PC-3 (cell line): Measurements from ENCODE around the gene HOXC11. TPM values are rescaled to one million over a fixed set of nuclear protein-coding genes. Genes with fewer than 3 reads are reported as not detected.

ENCODE experiments used
- ATAC-seq: fragments of 200-7000 bp; cut with Tn5 transposase; 2 replicates; pipeline ENCODE4 v1.9.1; 2020; ENCODE audit warnings: mild to moderate bottlenecking, moderate library complexity
- BruUV-seq: library from RNA; stranded (reverse); fragments of 400-500 nt; replicated peaks from 2 replicates; lab custom pipeline; 2021; lab: Mats Ljungman, UMichigan
- CTCF ChIA-PET: fragments of 300-600 bp; sonication (Branson Sonifier 250); formaldehyde crosslinking; loops from one replicate; lab custom pipeline; 2022; ENCODE audit warnings: antibody characterized with exemption; lab: Charles Lee
- POLR2A ChIA-PET: fragments of 300-600 bp; sonication (Branson Sonifier 250); formaldehyde crosslinking; loops from one replicate; lab custom pipeline; 2022; ENCODE audit warnings: antibody characterized with exemption; ENCODE audit not compliant: unreplicated experiment; lab: Charles Lee
- DNase-seq: peaks from one replicate; pipeline ENCODE4 v3.0.0-alpha.2; 2015
- H2AFZ ChIP-seq: fragments of 300-600 bp; sonication (generic); 2 replicates; pipeline ENCODE4 v1.6.0; 2016; ENCODE audit warnings: antibody characterized with exemption, low read length
- H3F3A ChIP-seq: fragments of 300-600 bp; sonication (generic); one replicate; pipeline ENCODE4 v1.6.0; 2017; ENCODE audit warnings: antibody characterized with exemption, low read length, control low read depth, mild to moderate bottlenecking; ENCODE audit not compliant: unreplicated experiment
- H3K27ac ChIP-seq: fragments of 300-600 bp; sonication (generic); 2 replicates; pipeline ENCODE4 v1.5.1; 2016; ENCODE audit warnings: mild to moderate bottlenecking, low read length
- H3K27me3 ChIP-seq: fragments of 300-600 bp; sonication (generic); 2 replicates; pipeline ENCODE4 v1.6.1; 2016; ENCODE audit warnings: low read length, mixed read lengths
- H3K36me3 ChIP-seq: fragments of 300-600 bp; sonication (generic); 2 replicates; pipeline ENCODE4 v1.6.1; 2016; ENCODE audit warnings: low read depth, mixed run types, low read length, mixed read lengths
- H3K4me1 ChIP-seq: fragments of 300-600 bp; sonication (generic); 2 replicates; pipeline ENCODE4 v1.5.1; 2016; ENCODE audit warnings: low read length; ENCODE audit not compliant: insufficient read depth
- H3K4me2 ChIP-seq: fragments of 300-600 bp; sonication (generic); 2 replicates; pipeline ENCODE4 v1.6.0; 2016; ENCODE audit warnings: low read length
- H3K4me3 ChIP-seq: fragments of 300-600 bp; sonication (generic); 2 replicates; pipeline ENCODE4 v1.5.1; 2016; ENCODE audit warnings: mild to moderate bottlenecking, low read length, mixed read lengths
- H3K79me2 ChIP-seq: fragments of 300-600 bp; sonication (generic); 2 replicates; pipeline ENCODE4 v1.6.1; 2017; ENCODE audit warnings: low read length, mixed read lengths
- H3K9ac ChIP-seq: fragments of 300-600 bp; sonication (generic); 2 replicates; pipeline ENCODE4 v1.6.0; 2016; ENCODE audit warnings: mild to moderate bottlenecking, low read length
- H3K9me2 ChIP-seq: fragments of 300-600 bp; sonication (generic); replicated peaks from 2 replicates; pipeline ENCODE4 v1.6.1; 2016; ENCODE audit warnings: mixed run types, low read length, mixed read lengths
- H3K9me3 ChIP-seq: fragments of 300-600 bp; sonication (generic); 2 replicates; pipeline ENCODE4 v1.6.1; 2016; ENCODE audit warnings: low read length, mixed read lengths
- H4K20me1 ChIP-seq: fragments of 300-600 bp; sonication (generic); 2 replicates; pipeline ENCODE4 v1.6.1; 2016; ENCODE audit warnings: low read length, mixed read lengths
- EZH2 ChIP-seq: fragments of 300-600 bp; sonication (generic); IDR thresholded peaks from one replicate; pipeline ENCODE4 v1.6.1; 2017; ENCODE audit warnings: antibody characterized with exemption, mild to moderate bottlenecking, low read length; ENCODE audit not compliant: unreplicated experiment
- EZH2phosphoT487 ChIP-seq: fragments of 300-600 bp; sonication (generic); IDR thresholded peaks from 2 replicates; pipeline ENCODE4 v1.6.1; 2018; ENCODE audit warnings: mild to moderate bottlenecking, antibody characterized with exemption, low read length, borderline replicate concordance
- intact Hi-C: fragments of 100-400 bp; cut with micrococcal nuclease; formaldehyde crosslinking; loops from 2 replicates; pipeline ENCODE4 v1.9.0; 2023
- total RNA-seq: library from RNA; depleted of rRNA; stranded (reverse); fragments of >200 nt; gene quantifications from 2 replicates; pipeline ENCODE4 v1.2.3, GENCODE V29; 2014
- TF ChIP-seq, protein P1 (sequence below): fragments of 300-600 bp; sonication (generic); conservative IDR thresholded peaks from 2 replicates; pipeline ENCODE4 v1.5.1; 2017; ENCODE audit warnings: antibody characterized with exemption, low read depth, mild to moderate bottlenecking, low read length

Gene HOXC11
- total RNA-seq, 1 experiment from 2014 or later: 0.84 TPM

GRCh38 chr12:53937596-53938325 is 35.2 kb upstream of the HOXC11 start:
- Histone ChIP-seq H3K9ac (no peak overlapping the region), H3F3A (no peaks in the 10 kb centered on the region), H2AFZ (peak overlapping the region; percentile 31), H4K20me1 (no peaks in the 10 kb centered on the region), H3K4me2 (peak overlapping the region; percentile 36), H3K36me3 (no peaks in the 10 kb centered on the region), H3K27ac (no peak overlapping the region), H3K4me1 (peaks cover 22% of the 10 kb centered on the region), H3K79me2 (peaks cover 39% of the 10 kb centered on the region), H3K4me3 (peak overlapping the region; percentile 87; the same call in 1 of the 2 replicates), H3K9me3 (no peaks in the 10 kb centered on the region), H3K9me2 (no peaks in the 10 kb centered on the region), H3K27me3 (no peaks in the 10 kb centered on the region)
- TF ChIP-seq EZH2 (no peak), EZH2phosphoT487 (no peak)
- TF ChIP-seq, protein P1, sequence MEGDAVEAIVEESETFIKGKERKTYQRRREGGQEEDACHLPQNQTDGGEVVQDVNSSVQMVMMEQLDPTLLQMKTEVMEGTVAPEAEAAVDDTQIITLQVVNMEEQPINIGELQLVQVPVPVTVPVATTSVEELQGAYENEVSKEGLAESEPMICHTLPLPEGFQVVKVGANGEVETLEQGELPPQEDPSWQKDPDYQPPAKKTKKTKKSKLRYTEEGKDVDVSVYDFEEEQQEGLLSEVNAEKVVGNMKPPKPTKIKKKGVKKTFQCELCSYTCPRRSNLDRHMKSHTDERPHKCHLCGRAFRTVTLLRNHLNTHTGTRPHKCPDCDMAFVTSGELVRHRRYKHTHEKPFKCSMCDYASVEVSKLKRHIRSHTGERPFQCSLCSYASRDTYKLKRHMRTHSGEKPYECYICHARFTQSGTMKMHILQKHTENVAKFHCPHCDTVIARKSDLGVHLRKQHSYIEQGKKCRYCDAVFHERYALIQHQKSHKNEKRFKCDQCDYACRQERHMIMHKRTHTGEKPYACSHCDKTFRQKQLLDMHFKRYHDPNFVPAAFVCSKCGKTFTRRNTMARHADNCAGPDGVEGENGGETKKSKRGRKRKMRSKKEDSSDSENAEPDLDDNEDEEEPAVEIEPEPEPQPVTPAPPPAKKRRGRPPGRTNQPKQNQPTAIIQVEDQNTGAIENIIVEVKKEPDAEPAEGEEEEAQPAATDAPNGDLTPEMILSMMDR: no peak
- no peak for DNase-seq
- BruUV-seq: TSS peak; percentile 27
- CTCF ChIA-PET: interaction anchor here (0.5 to 0.6 kb wide), 3 partner anchors 52 to 432 kb away, joined by 3 to 4 read pairs (median 3); no protein-coding TSS in a partner anchor
- intact Hi-C loops: loop anchor here (1.0 kb wide), 2 partner anchors 167 to 210 kb away; partner anchors contain the start of gene CALCOCO1
- ATAC-seq: no peak
- POLR2A ChIA-PET: interaction anchor here (0.8 kb wide), 1 partner anchor 111 kb away, joined by 5 read pairs; no protein-coding TSS in a partner anchor

- intact Hi-C loops: loop anchor here (1.0 kb wide), 3 partner anchors 168 to 211 kb away; partner anchors contain the start of gene CALCOCO1
Measured at GRCh38 chr12:53938326-53939140, 34.4 kb upstream of the HOXC11 start, which contains the start of gene HOXC13. HOXC13 (plus strand) TSS chr12:53938831; CDS start chr12:53938907, 76 bp downstream.

More at GRCh38 chr12:53938326-53939140, 34.4 kb upstream of the HOXC11 start, which contains the start of gene HOXC13:
- TF ChIP-seq EZH2phosphoT487 (no peak), EZH2 (no peak)
- TF ChIP-seq, protein P1: no peak
- H2AFZ ChIP-seq: peak within 1 kb of the TSS; percentile 84
- H3K9ac ChIP-seq: peak within 1 kb of the TSS; percentile 66
- peaks cover 47% of the 10 kb centered on the region for H3K79me2 ChIP-seq
- H3K4me3 ChIP-seq: peak within 1 kb of the TSS; percentile 87
- no peaks in the 10 kb centered on the region for H3K27me3 ChIP-seq
- H3K9me3 ChIP-seq: no peaks in the 10 kb centered on the region
- BruUV-seq: no TSS peak
- H3F3A ChIP-seq: no peaks in the 10 kb centered on the region
- H3K9me2 ChIP-seq: no peaks in the 10 kb centered on the region
- peaks cover 25% of the 10 kb centered on the region for H3K4me1 ChIP-seq
- ATAC-seq: peak; percentile 82
- ChIA-PET CTCF (interaction anchor here (0.5 to 0.6 kb wide), 4 partner anchors 51 to 432 kb away, joined by 3 to 5 read pairs (median 4); no protein-coding TSS in a partner anchor), POLR2A (interaction anchor here (0.6 to 0.8 kb wide), 2 partner anchors 9 to 111 kb away, joined by 4 to 5 read pairs; no protein-coding TSS in a partner anchor)
- no peak within 1 kb of the TSS for H3K27ac ChIP-seq
- H4K20me1 ChIP-seq: no peaks in the 10 kb centered on the region
- H3K36me3 ChIP-seq: no peaks in the 10 kb centered on the region
- peak within 1 kb of the TSS; percentile 89 for H3K4me2 ChIP-seq
- peak; percentile 99 for DNase-seq
